GM19468 (cell line): ENCODE results near the gene MOB1B.
"Not testable (repeated sequence)": the region's sequence is repeated elsewhere in the genome, so short reads cannot be mapped to it uniquely, and the experiment has no call there.

Experiments
- ATAC-seq: cut with Tn5 transposase; IDR thresholded peaks from one replicate; pipeline ENCODE4 v1.9.1; 2021; ENCODE audit warnings: mild to moderate bottlenecking, moderate library complexity, moderate number of reproducible peaks; ENCODE audit not compliant: unreplicated experiment; ENCODE audit errors: extremely low read depth

The MOB1B gene

GRCh38 chr4:71001363-71001762 is 99.2 kb downstream of the MOB1B start:
- ATAC-seq = not testable (repeated sequence)

- peak; percentile 7 for ATAC-seq
Observed at GRCh38 chr4:71004281-71004851, 102.2 kb downstream of the MOB1B start.

GRCh38 chr4:71005025-71005424 is 102.9 kb downstream of the MOB1B start:
- not testable (repeated sequence) for ATAC-seq

GRCh38 chr4:71006203-71006907 is 104.2 kb downstream of the MOB1B start:
- peak; percentile 34 for ATAC-seq

- ATAC-seq = no peak
Observed at GRCh38 chr4:71008196-71008595, 106.0 kb downstream of the MOB1B start.

GRCh38 chr4:71009086-71009485 is 106.9 kb downstream of the MOB1B start:
- no peak for ATAC-seq

- ATAC-seq = peak; percentile 61
Observed at GRCh38 chr4:71009890-71010588, 107.9 kb downstream of the MOB1B start.

GRCh38 chr4:71011451-71011850 is 109.3 kb downstream of the MOB1B start:
- ATAC-seq = no peak

- not testable (repeated sequence) for ATAC-seq
Observed at GRCh38 chr4:71017391-71017790, 115.2 kb downstream of the MOB1B start.

GRCh38 chr4:71020611-71021010 is 118.4 kb downstream of the MOB1B start:
- no peak for ATAC-seq

GRCh38 chr4:71025654-71026053 is 123.5 kb downstream of the MOB1B start:
- no peak for ATAC-seq

GRCh38 chr4:71026086-71026485 is 123.9 kb downstream of the MOB1B start:
- ATAC-seq = no peak

GRCh38 chr4:71027611-71028010 is 125.4 kb downstream of the MOB1B start:
- ATAC-seq = no peak

GRCh38 chr4:71029504-71029903 is 127.3 kb downstream of the MOB1B start:
- ATAC-seq = no peak

- ATAC-seq = not testable (repeated sequence)
Observed at GRCh38 chr4:71032106-71032505, 129.9 kb downstream of the MOB1B start.
